ENCODE measurements around the gene OSBP. TPM values are rescaled to one million over a fixed set of nuclear protein-coding genes. Genes with fewer than 3 reads are reported as not detected.

Gene OSBP
- polyA plus RNA-seq, 2 of the 4 experiments (the other 2 are of a cell fraction), result 25.9 to 31.7 TPM

DNA sequence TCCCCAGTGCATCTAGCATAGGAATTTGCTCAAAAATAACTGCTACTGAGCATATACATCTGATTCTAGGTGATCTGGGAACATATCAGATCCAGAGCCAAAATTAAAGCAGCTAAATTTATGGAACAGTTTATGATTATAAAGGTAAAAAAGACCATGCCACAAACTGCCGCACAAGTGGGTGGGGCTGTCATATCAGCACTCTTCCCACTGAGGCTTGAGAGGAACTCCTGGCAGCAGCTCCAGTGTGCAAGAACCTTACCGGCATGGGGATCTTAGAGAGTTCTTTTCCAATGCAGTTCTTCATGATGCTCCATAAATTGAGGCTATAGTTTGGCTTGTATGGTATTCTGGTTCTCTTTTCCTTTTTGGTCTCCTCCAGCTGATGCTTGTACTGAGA, 15.3 kb downstream of the OSBP start:
- ATAC-seq (no peak), FAIRE-seq (no peak), DNase-seq (ENCODE audit: low read depth in 1 of 2, low spot score in 1 of 2) (no peak)
- no peak for TF ChIP-seq FOXS1 (CRISPR knock-in tag; IDR thresholded peaks at IDR 0.05)
- TF ChIP-seq RNF2 (IDR thresholded peaks at IDR 0.05; ENCODE audit: borderline replicate concordance, low read depth), result no peak
- no peak for TF ChIP-seq PHF8 (IDR thresholded peaks at IDR 0.05; ENCODE audit: borderline replicate concordance, low read depth)
- TF ChIP-seq HOXA7 (CRISPR knock-in tag; IDR thresholded peaks at IDR 0.05), result no peak
- TF ChIP-seq NR3C1 (IDR thresholded peaks at IDR 0.05), result no peak
- TF ChIP-seq, protein P1, sequence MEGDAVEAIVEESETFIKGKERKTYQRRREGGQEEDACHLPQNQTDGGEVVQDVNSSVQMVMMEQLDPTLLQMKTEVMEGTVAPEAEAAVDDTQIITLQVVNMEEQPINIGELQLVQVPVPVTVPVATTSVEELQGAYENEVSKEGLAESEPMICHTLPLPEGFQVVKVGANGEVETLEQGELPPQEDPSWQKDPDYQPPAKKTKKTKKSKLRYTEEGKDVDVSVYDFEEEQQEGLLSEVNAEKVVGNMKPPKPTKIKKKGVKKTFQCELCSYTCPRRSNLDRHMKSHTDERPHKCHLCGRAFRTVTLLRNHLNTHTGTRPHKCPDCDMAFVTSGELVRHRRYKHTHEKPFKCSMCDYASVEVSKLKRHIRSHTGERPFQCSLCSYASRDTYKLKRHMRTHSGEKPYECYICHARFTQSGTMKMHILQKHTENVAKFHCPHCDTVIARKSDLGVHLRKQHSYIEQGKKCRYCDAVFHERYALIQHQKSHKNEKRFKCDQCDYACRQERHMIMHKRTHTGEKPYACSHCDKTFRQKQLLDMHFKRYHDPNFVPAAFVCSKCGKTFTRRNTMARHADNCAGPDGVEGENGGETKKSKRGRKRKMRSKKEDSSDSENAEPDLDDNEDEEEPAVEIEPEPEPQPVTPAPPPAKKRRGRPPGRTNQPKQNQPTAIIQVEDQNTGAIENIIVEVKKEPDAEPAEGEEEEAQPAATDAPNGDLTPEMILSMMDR (IDR thresholded peaks at IDR 0.05), result no peak
- TF ChIP-seq NPAS2 (CRISPR knock-in tag; IDR thresholded peaks at IDR 0.05; ENCODE audit: borderline replicate concordance), result no peak
- no peak for TF ChIP-seq JUN (IDR thresholded peaks at IDR 0.05)
- no peak for TF ChIP-seq RCOR1 (IDR thresholded peaks at IDR 0.05; ENCODE audit: low read depth, low read length)
- WGBS (ENCODE audit: missing lambda C conversion rate), result 91% methylated on average over 2 of the region's 2 CpGs
- no peaks in the 10 kb centered on the region for H3K9me3 ChIP-seq
- H3K4me2 ChIP-seq, result no peak overlapping the region
- CTCF ChIA-PET, result interaction anchor here (0.6 to 1.1 kb wide), 3 partner anchors 10 to 35 kb away, joined by 3 to 4 read pairs (median 4); no protein-coding TSS in a partner anchor
- no peaks in the 10 kb centered on the region for H3K4me1 ChIP-seq
- POLR2A ChIA-PET, result no interaction called here
- H3K4me3 ChIP-seq, result no peak overlapping the region
- no peak overlapping the region for H3K27ac ChIP-seq

DNA sequence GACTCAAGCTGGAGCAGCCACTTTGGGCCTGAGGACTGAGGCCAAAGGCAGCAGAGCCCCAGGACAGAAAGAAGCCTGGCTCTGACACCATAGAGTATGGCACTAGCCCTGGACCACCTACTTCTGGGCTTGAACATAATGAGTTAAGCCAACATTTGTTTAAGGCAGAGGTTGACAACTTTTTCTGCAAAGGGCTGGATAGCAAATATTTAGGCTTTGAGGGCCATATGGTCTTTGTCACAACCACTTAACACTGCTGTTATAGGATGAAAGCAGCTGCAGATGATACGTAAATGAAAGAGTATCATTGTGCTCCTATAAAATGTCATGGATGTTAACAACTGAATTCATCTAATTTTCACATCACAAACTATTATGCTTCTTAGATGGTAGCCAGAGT, 16.6 kb downstream of the OSBP start:
- no peak overlapping the region for H3K4me3 ChIP-seq
- H3K4me1 ChIP-seq, result no peaks in the 10 kb centered on the region
- H3K9me3 ChIP-seq, result no peaks in the 10 kb centered on the region
- TF ChIP-seq FOSB (CRISPR knock-in tag; IDR thresholded peaks at IDR 0.05), result no peak
- no peak for TF ChIP-seq POLR2AphosphoS2 (conservative IDR thresholded peaks at IDR 0.05; ENCODE audit: low read length)
- H3K4me2 ChIP-seq, result no peak overlapping the region
- H3K27ac ChIP-seq, result no peak overlapping the region
- ATAC-seq (no peak), DNase-seq (ENCODE audit: low read depth in 1 of 2, low spot score in 1 of 2) (no peak), FAIRE-seq (no peak)
- WGBS (ENCODE audit: missing lambda C conversion rate), result 100% methylated on average over 1 of the region's 1 CpG
- ChIA-PET POLR2A (no interaction called here), CTCF (interaction anchor here (0.8 to 1.6 kb wide), 2 partner anchors 10 to 42 kb away, joined by 3 to 5 read pairs; no protein-coding TSS in a partner anchor)

DNA sequence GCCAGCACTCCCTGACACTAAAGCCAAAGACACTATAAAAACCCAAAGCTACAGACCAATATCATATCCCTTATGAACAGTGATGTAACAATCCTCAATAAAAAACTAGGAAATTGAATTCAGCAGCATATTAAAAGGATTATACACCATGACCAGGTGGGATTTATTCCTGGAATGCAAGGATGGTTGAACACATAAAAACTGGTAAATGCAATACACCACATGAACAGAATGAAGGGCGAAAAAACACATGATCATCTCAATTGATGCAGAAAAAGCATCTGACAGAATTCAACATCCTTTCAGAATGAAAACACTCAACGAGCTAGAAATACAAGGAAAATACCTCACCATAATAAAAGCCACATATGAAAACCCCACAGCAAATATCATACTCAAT, 31.3 kb downstream of the OSBP start:
- FAIRE-seq, result no peak

More for the DNA sequence above, 31.3 kb downstream of the OSBP start:
- H3K4me1 ChIP-seq, result no peaks in the 10 kb centered on the region
- ATAC-seq, result no peak
- H3K4me2 ChIP-seq, result no peak overlapping the region
- CTCF ChIA-PET, result no interaction called here
- 94% methylated on average over 2 of the region's 2 CpGs for WGBS (ENCODE audit: missing lambda C conversion rate)
- no peak overlapping the region for H3K27ac ChIP-seq
- H3K4me3 ChIP-seq, result no peak overlapping the region
- POLR2A ChIA-PET, result no interaction called here
- no peak for TF ChIP-seq RARB (CRISPR knock-in tag; IDR thresholded peaks at IDR 0.05)
- no peak for TF ChIP-seq TFCP2L1 (CRISPR knock-in tag; IDR thresholded peaks at IDR 0.05)
- no peak for TF ChIP-seq CBX2 (IDR thresholded peaks at IDR 0.05; ENCODE audit: borderline replicate concordance, low read depth)
- no peak for TF ChIP-seq HOXA7 (CRISPR knock-in tag; IDR thresholded peaks at IDR 0.05)
- TF ChIP-seq KDM1A (IDR thresholded peaks at IDR 0.05; ENCODE audit: low read depth), result no peak
- no peak for TF ChIP-seq HOXB13 (CRISPR knock-in tag; IDR thresholded peaks at IDR 0.05; ENCODE audit: low read depth)
- TF ChIP-seq, protein P2, sequence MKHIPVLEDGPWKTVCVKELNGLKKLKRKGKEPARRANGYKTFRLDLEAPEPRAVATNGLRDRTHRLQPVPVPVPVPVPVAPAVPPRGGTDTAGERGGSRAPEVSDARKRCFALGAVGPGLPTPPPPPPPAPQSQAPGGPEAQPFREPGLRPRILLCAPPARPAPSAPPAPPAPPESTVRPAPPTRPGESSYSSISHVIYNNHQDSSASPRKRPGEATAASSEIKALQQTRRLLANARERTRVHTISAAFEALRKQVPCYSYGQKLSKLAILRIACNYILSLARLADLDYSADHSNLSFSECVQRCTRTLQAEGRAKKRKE (CRISPR knock-in tag; IDR thresholded peaks at IDR 0.05; ENCODE audit: low read depth), result no peak
- no peak for TF ChIP-seq JUN (IDR thresholded peaks at IDR 0.05)
- no peak for TF ChIP-seq SMC3 (IDR thresholded peaks at IDR 0.05)
- no peak for TF ChIP-seq JUNB (IDR thresholded peaks at IDR 0.05)
- TF ChIP-seq NFE2L2 (conservative IDR thresholded peaks at IDR 0.05; ENCODE audit: low read length), result no peak
- TF ChIP-seq HEYL (CRISPR knock-in tag; IDR thresholded peaks at IDR 0.05), result no peak
- no peak for TF ChIP-seq CBX8 (IDR thresholded peaks at IDR 0.05)
- TF ChIP-seq MAFK (IDR thresholded peaks at IDR 0.05; ENCODE audit: partially characterized antibody), result no peak
- no peak for TF ChIP-seq MYC (IDR thresholded peaks at IDR 0.05; ENCODE audit: borderline replicate concordance, low read length)
- TF ChIP-seq POLR2A (IDR thresholded peaks at IDR 0.05; ENCODE audit: low read length), result no peak
- TF ChIP-seq HOXB5 (CRISPR knock-in tag; IDR thresholded peaks at IDR 0.05), result no peak
- TF ChIP-seq, protein P3, sequence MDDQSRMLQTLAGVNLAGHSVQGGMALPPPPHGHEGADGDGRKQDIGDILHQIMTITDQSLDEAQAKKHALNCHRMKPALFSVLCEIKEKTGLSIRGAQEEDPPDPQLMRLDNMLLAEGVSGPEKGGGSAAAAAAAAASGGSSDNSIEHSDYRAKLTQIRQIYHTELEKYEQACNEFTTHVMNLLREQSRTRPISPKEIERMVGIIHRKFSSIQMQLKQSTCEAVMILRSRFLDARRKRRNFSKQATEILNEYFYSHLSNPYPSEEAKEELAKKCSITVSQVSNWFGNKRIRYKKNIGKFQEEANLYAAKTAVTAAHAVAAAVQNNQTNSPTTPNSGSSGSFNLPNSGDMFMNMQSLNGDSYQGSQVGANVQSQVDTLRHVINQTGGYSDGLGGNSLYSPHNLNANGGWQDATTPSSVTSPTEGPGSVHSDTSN (IDR thresholded peaks at IDR 0.05), result no peak
- no peak for DNase-seq (ENCODE audit: low read depth in 1 of 2, low spot score in 1 of 2)
- H3K9me3 ChIP-seq, result 0 out of 3 replicates have a peak, but pooled peaks cover 8% of the 10 kb centered on the region
